D341Med (cell line): ENCODE measurements around the gene SSX3.
"Not testable (repeated sequence)": the region's sequence is repeated elsewhere in the genome, so short reads cannot be mapped to it uniquely, and the experiment has no call there.

ENCODE experiments used
- DNase-seq: peaks from one replicate; pipeline ENCODE4 v3.0.0; 2012; ENCODE audit warnings: low spot score

SSX3 gene, protein sequence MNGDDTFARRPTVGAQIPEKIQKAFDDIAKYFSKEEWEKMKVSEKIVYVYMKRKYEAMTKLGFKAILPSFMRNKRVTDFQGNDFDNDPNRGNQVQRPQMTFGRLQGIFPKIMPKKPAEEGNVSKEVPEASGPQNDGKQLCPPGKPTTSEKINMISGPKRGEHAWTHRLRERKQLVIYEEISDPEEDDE

DNA sequence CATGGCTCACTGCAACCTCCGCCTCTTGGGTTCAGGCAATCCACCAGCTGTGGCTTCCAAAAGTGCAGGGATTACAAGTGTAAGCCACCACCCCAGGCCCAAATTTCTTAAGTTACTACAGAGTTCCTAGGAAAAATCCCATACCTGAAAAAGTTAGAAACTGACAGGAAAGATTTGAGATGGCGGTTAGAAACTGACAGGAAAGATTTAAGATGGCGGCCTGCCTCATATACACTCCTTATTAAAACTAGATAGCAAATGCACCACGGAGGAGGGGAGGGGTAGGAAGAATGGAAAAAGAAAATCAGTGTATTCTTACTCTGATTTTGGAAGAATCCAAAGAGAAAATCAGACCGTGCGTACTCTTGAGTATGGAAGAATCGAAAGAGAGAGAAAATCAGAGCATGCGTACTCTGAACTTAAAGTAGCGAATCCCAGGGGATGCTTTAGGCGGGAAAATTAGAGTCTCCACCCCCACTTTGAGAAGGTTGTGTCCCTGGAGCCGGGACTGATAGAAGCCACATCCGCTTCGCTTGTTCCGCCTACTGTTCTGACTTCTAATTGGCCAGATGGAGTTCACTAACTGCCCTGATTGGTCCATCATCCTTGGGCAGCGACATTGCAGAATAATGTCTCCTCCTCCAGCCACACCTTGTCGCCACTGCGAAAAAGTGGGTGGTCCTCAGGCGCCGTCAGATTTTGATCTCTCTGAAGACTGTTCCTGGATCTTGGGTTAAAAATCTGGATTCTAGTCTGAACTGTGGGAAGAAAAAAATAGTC, at the start of gene SSX3:
Gene SSX3 (minus strand): TSS at position 389 of the 780 bp plus-strand sequence. CDS start 1,454 bp downstream, outside the sequence.
- not testable (repeated sequence) for DNase-seq

DNA sequence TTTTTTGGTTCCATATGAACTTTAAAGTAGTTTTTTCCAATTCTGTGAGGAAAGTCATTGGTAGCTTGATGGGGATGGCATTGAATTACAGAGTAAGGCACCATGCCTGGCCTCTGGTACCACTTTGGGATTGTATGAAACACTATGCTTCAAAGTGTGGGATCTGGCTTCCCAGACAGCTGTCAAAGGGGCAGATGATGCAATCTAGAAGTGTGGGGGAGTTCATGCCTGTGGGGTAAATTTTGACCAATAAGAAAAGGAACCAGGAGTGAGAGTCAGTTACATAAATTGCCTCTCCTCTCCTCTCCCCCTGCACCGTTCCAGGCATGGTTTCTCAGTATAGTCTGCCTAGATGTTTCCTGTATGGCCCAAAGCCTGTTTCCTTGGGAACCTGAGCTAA, 41.3 kb upstream of the SSX3 start:
- not testable (repeated sequence) for DNase-seq

DNA sequence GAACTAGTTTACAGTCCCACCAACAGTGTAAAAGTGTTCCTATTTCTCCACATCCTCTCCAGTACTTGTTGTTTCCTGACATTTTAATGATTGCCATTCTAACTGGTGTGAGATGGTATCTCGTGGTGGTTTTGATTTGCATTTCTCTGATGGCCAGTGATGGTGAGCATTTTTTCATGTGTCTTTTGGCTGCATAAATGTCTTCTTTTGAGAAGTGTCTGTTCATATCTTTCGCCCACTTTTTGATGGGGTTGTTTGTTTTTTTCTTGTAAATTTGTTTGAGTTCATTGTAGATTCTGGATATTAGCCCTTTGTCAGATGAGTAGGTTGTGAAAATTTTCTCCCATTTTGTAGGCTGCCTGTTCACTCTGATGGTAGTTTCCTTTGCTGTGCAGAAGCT, 40.4 kb upstream of the SSX3 start:
- DNase-seq: not testable (repeated sequence)

DNA sequence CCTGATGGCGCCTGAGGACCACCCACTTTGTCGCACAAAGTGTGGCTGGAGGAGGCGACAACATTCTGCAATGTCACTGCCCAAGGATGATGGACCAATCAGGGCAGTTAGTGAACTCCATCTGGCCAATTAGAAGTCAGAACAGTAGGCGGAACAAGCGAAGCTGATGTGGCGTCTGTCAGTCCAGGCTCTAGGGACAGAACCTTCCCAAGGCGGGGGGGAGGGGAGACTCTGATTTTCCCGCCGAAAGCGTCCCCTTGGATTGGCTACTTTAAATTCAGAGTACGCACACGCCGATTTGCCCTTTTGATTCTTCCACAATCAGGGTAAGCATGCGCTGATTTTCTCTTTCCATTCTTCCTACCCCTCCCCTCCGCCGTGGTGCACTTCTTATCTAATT, 26.7 kb upstream of the SSX3 start, which contains the start of gene SSX4:
Gene SSX4 (plus strand): TSS at position 301 of the 400 bp plus-strand sequence. CDS start 515 bp downstream, outside the sequence.
- DNase-seq: not testable (repeated sequence)

DNA sequence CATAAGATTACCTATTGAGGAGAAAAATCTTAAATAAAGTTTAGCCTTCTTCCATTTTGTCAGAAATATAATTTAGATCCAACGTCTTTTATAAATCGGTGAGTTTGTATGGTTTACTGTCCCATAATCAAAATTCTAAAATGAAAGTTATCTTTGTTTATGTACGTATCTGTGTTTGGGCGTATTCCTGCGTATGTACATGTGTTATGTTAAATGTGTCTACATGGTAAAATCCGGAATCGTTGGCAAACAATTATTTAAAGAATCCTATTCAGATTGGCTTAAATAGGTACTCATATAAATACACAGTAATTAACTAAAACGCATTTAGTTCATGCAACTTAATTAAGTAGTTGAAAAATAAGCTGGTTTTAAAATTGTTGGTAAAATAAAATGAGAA, 13.9 kb upstream of the SSX3 start:
- not testable (repeated sequence) for DNase-seq

DNA sequence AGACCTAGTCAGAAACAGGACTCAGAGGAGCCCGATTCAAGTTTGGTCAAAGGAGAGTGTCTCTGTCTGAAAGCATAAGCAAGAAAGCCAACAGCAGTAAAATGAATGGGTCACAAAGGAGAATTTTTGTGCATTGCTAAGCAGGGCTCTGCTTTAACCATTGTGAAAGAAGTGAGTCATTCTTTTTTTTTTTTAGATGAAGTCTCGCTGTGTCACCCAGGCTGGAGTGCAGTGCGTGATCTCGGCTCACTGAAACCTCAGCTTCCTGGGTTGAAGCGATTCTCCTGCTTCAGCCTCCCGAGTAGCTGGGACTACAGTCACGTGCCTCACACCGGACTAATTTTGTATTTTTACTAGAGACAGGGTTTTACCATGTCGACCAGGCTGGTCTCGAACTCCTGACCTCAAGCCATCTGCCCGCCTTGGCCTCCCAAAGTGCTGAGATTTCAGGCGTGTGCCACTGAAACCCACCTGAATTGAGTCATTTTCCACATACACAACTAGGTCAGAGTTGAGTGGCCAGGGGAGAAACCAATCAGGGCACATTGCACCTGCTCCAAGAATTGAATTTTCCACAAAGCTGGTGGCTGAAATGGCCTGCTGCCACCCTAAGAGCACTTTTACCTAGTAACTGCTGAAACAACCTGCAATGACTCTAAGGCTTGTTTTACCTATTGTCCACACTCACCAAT, 11.4 kb upstream of the SSX3 start:
- DNase-seq: not testable (repeated sequence)

DNA sequence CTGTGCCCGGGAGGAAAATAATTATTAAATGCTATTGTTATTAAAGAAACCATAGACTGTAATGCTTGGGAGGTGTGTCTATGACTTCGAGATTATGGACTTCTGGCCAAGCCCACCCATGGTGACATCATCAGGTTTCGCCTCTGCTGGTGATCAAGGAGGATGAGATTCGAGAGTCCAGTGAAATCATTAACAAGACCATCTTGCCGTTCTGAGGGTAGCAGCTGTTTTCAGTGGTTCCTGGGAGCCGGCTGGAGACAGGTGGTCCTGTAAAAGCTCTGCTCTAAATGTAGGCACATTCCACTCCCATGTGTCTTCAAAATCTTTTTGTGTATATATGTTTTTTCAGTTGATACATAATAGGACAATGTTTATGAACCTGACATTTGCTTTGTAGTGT, 2.8 kb upstream of the SSX3 start:
- DNase-seq: not testable (repeated sequence)

DNA sequence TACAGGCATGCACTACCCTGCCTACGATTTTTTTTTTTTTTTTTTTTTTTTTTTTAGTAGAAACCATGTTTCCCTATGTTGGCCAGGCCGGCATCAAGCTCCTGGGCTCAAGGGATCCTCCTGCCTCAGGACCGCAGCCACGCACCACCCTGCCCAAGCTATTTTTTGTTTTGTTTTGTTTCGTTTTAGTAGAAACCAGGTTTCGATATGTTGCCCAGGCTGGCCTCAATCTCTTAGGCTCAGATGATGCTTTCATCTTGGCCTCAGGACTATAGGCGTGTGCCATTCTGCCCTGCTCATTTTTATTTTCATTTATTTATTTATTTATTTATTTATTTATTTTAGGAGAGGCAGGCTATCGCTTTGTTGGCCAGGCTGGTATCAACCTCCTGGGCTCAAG, 1.2 kb upstream of the SSX3 start:
- DNase-seq: no peak

DNA sequence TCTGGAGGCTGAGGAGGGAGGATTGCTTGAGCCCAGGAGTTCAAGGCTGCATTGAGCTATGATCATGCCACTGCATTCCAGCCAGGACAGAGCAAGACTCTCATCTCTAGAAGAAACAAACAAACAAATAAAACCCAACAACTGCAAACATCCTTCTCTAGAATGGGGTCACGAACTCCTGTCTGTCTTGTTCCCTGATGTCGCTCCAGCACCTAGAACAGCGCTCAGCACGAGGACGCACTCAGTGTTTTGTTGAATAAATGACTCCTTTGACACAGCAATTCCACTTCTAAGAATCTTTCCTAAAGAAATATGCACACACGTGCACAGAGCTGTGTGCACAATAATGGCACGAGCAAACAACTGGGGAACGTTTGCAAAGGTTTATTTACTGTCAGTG, 10.4 kb downstream of the SSX3 start:
- not testable (repeated sequence) for DNase-seq

DNA sequence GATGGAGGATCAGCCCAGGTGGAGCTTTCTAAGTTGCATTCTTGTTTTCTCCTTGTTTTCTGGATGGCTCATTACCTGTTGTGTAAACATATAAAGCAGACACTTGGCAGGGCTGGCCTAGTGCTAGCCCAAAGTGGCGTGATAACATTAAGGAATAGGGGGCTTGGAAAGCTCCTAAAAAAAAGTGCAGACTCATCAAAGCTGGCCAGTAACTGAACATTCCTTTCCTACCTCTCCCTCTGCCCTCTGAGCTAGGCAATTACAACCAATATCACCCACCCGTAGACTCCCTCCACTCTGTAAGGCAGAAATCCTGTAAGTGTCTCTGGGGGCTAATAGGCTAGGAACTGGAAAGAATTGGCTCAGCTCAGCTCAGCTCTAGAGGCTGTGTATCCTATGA, 42.5 kb downstream of the SSX3 start:
- not testable (repeated sequence) for DNase-seq

DNA sequence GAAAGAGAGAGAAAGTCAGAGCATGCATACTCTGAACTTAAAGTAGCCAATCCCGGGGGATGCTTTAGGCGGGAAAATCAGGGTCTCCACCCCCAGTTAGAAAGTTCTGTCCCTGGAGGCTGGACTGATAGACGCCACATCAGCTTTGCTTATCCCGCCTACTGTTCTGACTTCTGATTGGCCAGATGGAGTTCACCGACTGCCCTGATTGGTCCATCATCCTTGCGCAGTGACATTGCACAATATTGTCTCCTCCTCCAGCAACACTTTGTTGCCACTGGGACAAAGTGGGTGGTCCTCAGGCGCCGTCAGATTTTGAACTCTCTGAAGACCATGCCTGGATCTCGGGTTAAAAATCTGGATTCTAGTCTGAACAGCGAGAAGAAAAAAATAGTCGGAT, 50.3 kb downstream of the SSX3 start:
- no peak for DNase-seq
